Fibroblast of lung (primary cell): ENCODE data around the gene NOL12.

Experiments
- EZH2 ChIP-seq: IDR thresholded peaks from 2 replicates; pipeline ENCODE4 v1.5.1; 2012; ENCODE audit warnings: low read length, control low read depth, mild to moderate bottlenecking; ENCODE audit errors: missing control alignments
- TF ChIP-seq, protein P1 (sequence below), 2 donors: IDR thresholded peaks in 1 of 2; conservative IDR thresholded peaks in 1 of 2; 1 replicate in 1 of 2; 2 replicates in 1 of 2; pipeline ENCODE4 v1.5.1; 2011 to 2012; ENCODE audit warnings: low read length in 2 of 2, control low read depth in 1 of 2, inconsistent platforms in 1 of 2, low read depth in 1 of 2, mild to moderate bottlenecking in 1 of 2

DNA sequence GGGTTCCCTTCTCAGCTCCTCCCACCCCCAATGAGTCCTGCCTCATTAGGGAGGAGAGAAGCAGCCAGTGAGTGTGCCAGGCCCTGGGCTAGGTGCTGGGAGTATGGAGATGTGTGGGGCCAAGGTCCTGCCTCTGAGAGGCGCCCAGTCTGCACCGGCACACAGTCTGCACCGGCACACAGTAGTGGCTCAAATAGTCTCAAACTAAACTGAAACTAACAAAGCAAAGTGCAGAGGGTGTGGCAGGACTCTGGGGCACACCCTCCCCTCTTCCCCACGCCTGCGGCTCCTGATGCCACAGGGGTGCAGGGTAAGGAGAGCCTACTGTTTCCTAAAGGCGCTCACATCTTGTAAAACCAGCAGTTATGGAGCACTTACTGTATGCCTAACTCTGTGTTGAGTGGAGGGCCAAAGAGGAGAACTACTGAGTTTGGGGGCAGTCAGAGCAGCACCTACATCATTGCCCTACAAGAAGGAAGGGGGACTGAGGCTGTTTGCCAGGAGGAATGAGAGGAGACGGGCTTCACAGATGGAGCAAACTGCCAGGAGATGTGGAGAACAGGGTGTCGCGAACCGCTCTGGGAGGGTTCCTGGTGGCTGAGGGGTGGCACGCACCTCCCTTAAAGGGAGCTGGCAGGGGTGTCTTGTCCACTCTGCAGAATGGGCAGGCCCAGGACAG is 47.6 kb upstream of the NOL12 start:
- TF ChIP-seq, protein P1, sequence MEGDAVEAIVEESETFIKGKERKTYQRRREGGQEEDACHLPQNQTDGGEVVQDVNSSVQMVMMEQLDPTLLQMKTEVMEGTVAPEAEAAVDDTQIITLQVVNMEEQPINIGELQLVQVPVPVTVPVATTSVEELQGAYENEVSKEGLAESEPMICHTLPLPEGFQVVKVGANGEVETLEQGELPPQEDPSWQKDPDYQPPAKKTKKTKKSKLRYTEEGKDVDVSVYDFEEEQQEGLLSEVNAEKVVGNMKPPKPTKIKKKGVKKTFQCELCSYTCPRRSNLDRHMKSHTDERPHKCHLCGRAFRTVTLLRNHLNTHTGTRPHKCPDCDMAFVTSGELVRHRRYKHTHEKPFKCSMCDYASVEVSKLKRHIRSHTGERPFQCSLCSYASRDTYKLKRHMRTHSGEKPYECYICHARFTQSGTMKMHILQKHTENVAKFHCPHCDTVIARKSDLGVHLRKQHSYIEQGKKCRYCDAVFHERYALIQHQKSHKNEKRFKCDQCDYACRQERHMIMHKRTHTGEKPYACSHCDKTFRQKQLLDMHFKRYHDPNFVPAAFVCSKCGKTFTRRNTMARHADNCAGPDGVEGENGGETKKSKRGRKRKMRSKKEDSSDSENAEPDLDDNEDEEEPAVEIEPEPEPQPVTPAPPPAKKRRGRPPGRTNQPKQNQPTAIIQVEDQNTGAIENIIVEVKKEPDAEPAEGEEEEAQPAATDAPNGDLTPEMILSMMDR (conservative IDR thresholded peaks at IDR 0.05 in 1 of 2, IDR thresholded peaks at IDR 0.05 in 1 of 2; ENCODE audit: low read depth in 1 of 2, low read length in 2 of 2): no peak
- TF ChIP-seq EZH2: no peak
